MG63 (cell line): Measurements from ENCODE around the gene CNNM2. TPM values are rescaled to one million over a fixed set of nuclear protein-coding genes. Genes with fewer than 3 reads are reported as not detected.
A peak's percentile ranks its signal among the peaks of the same experiment; 100 is the strongest.

Source experiments
- DNase-seq: peaks from one replicate; pipeline ENCODE4 v3.0.0-alpha.2; 2020
- H3K27me3 ChIP-seq: fragments of 250-450 bp; sonication (Bioruptor Pico); 2 replicates; pipeline ENCODE4 v1.5.1; 2020; ENCODE audit warnings: mild to moderate bottlenecking, moderate library complexity
- H3K36me3 ChIP-seq: fragments of 250-450 bp; sonication (Bioruptor Pico); 2 replicates; pipeline ENCODE4 v1.5.1; 2020; ENCODE audit warnings: mild to moderate bottlenecking, moderate library complexity
- H3K4me3 ChIP-seq: fragments of 250-450 bp; sonication (Bioruptor Pico); 2 replicates; pipeline ENCODE4 v1.5.1; 2020; ENCODE audit warnings: mild to moderate bottlenecking, moderate library complexity
- H3K9me3 ChIP-seq: fragments of 250-450 bp; sonication (Bioruptor Pico); 2 replicates; pipeline ENCODE4 v1.5.1; 2020; ENCODE audit warnings: mild to moderate bottlenecking, moderate library complexity
- total RNA-seq: library from RNA; depleted of rRNA; stranded (reverse); fragments of >200 nt; shearing (Covaris generic); gene quantifications from 2 replicates; pipeline ENCODE4 v1.2.3, GENCODE V29; 2014; ENCODE audit warnings: low replicate concordance; rRNA removed

CNNM2 gene
- total RNA-seq: 2.0 and 4.9 TPM in 2 replicates

DNA sequence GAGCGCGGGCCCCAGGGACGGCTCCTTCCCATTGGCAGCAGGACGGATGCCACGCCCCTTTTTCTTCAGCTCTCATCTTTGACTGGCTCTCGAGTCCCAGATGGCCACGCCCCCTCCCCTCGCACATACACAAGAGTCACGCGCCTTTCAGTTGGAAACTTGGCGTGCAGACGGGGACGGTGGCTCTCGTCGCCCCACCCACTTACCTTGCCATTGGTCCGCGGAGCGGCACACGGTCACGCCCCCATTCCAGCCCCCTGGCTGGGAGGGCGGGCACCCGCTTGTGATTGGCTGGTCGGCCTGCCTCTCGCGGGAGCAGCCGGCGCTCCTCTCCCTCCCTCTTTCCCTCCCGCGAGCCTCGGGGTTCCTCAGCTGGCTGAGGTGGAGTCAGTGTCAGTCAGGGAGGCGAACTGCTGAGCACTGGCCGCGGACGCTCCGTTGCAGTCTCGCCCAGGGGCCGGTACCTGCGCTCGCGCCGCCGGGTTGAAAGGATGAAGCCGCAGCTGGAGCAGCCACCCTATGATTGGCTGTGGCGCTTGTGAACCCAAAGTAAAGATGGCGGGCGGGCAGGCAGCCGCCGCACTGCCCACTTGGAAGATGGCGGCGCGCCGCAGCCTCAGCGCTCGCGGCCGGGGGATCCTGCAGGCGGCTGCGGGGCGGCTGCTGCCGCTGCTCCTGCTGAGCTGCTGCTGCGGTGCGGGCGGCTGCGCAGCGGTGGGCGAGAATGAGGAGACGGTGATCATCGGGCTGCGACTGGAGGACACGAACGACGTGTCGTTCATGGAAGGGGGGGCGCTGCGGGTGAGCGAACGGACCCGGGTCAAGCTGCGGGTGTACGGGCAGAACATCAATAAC is at the start of gene CNNM2:
TSS of gene CNNM2 (plus strand) at position 333 of the 855 bp plus-strand sequence. CDS start at position 520, 187 bp downstream.
- Histone ChIP-seq H3K9me3 (no peaks in the 10 kb centered on the region), H3K36me3 (no peaks in the 10 kb centered on the region), H3K4me3 (peak within 1 kb of the TSS; percentile 86), H3K27me3 (peaks cover 9% of the 10 kb centered on the region)
- peak; percentile 99 for DNase-seq

DNA sequence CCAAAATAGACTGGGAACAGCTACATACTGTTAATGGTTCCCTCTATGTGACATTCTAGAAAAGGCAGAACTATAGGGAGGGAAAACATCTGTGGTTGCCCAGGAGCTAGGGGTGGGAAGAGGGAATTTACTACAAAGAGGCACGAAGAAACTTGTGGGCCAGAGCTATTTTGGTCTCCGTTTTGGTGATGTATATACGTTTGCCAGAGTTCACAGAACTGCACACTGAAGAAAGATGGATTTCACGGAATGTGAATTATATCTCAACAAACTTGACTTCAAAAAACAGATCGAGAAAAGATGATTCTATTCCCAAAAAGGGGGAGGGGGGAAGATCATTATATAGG is 49.2 kb upstream of the CNNM2 start:
- H3K36me3 ChIP-seq: no peaks in the 10 kb centered on the region
- no peak for DNase-seq
- H3K9me3 ChIP-seq: no peaks in the 10 kb centered on the region
- H3K27me3 ChIP-seq: no peaks in the 10 kb centered on the region
- peak overlapping the region; percentile 42 for H3K4me3 ChIP-seq

- Histone ChIP-seq H3K4me3 (peak within 1 kb of the TSS; percentile 42), H3K27me3 (no peaks in the 10 kb centered on the region), H3K9me3 (no peaks in the 10 kb centered on the region), H3K36me3 (no peaks in the 10 kb centered on the region)
- peak; percentile 54 for DNase-seq
These were observed 48.6 kb upstream of the CNNM2 start, which contains the start of gene AS3MT for GRCh38 chr10:102869258-102870198. Gene AS3MT (plus strand): TSS chr10:102869470. CDS start chr10:102869593, 123 bp downstream.

DNA sequence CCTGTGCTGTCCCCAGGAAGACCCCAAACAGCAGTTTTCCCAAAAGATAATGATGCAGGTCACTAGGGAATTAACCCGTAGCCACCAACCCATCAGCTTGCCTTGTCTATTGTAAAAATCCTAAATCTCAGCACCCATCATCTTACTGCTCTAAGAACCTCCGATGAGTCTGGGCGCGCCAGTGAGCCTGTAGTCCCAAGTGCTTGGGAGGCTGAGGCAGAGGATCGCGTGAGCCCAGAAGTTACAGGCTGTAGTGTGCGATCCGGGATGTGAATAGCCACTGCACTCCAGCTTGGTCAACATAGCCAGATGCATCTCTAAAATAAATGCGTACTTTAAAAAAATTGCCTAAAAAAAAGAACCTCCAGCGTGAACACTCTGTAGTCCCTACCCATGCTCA is 47.9 kb upstream of the CNNM2 start:
- H3K9me3 ChIP-seq: no peaks in the 10 kb centered on the region
- no peaks in the 10 kb centered on the region for H3K36me3 ChIP-seq
- no peaks in the 10 kb centered on the region for H3K27me3 ChIP-seq
- DNase-seq: no peak
- H3K4me3 ChIP-seq: no peak overlapping the region

GRCh38 chr10:102872163-102872562 is 45.9 kb upstream of the CNNM2 start:
- Histone ChIP-seq H3K36me3 (no peaks in the 10 kb centered on the region), H3K4me3 (no peak overlapping the region), H3K9me3 (no peaks in the 10 kb centered on the region), H3K27me3 (no peaks in the 10 kb centered on the region)
- DNase-seq: no peak

GRCh38 chr10:102876747-102877153 is 41.3 kb upstream of the CNNM2 start:
- Histone ChIP-seq H3K9me3 (no peaks in the 10 kb centered on the region), H3K27me3 (no peaks in the 10 kb centered on the region), H3K36me3 (no peaks in the 10 kb centered on the region), H3K4me3 (no peak overlapping the region)
- no peak for DNase-seq

- no peaks in the 10 kb centered on the region for H3K9me3 ChIP-seq
- no peaks in the 10 kb centered on the region for H3K36me3 ChIP-seq
- no peaks in the 10 kb centered on the region for H3K27me3 ChIP-seq
These were observed 39.5 kb upstream of the CNNM2 start for GRCh38 chr10:102878629-102879028.

DNA sequence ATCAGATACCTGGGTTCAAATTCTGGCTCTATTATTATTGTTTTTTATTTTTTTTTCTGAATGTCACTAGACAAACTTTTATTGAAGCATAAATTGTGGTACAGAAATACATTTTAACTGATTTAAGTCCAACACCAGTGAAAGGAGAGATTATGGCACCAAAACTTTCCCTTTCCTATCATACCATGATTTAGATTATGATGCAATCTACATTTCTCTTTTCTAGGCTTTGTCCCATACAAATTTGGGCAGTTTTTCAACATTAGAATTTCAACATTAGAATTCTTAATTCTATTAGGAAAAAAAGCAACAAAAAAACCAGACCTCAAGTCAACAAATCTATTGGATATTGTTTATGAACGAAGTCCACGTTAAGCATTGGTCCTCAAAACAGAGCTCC is 37.8 kb upstream of the CNNM2 start:
- H3K36me3 ChIP-seq: no peaks in the 10 kb centered on the region
- DNase-seq: no peak
- H3K27me3 ChIP-seq: no peaks in the 10 kb centered on the region
- no peak overlapping the region for H3K4me3 ChIP-seq
- H3K9me3 ChIP-seq: no peaks in the 10 kb centered on the region

More at GRCh38 chr10:102878629-102879028, 39.5 kb upstream of the CNNM2 start:
- no peak overlapping the region for H3K4me3 ChIP-seq
- no peak for DNase-seq

- no peaks in the 10 kb centered on the region for H3K36me3 ChIP-seq
- H3K9me3 ChIP-seq: peaks cover 6% of the 10 kb centered on the region; the same call in 1 of the 2 replicates
- DNase-seq: no peak
- H3K27me3 ChIP-seq: no peaks in the 10 kb centered on the region
- no peak overlapping the region for H3K4me3 ChIP-seq
These were observed 30.0 kb upstream of the CNNM2 start for GRCh38 chr10:102888048-102888447.

GRCh38 chr10:102894466-102895213 is 23.5 kb upstream of the CNNM2 start:
- Histone ChIP-seq H3K4me3 (no peak overlapping the region), H3K36me3 (no peaks in the 10 kb centered on the region), H3K9me3 (no peaks in the 10 kb centered on the region), H3K27me3 (no peaks in the 10 kb centered on the region)
- no peak for DNase-seq

DNA sequence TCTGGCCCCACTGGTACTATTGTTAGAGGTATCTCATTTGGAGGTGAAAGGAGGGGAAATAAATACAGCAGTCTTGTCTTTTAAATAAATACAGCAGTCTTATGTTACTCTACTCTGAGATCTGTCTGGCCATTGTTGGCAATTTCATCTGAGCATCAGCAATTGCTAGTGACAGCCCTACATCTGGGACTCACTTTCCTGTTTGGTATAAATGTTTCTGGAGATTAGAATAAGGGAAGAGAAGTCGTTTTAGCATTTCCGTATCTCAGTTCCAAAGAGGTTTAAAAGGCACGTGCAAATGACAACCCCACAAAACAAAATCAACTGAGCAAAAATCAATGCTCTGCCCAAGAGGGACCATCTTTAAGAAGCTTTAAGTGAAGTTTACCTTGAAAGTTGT is 18.1 kb upstream of the CNNM2 start:
- Histone ChIP-seq H3K9me3 (no peaks in the 10 kb centered on the region), H3K27me3 (no peaks in the 10 kb centered on the region), H3K36me3 (no peaks in the 10 kb centered on the region), H3K4me3 (no peak overlapping the region)
- no peak for DNase-seq

GRCh38 chr10:102904346-102904745 is 13.7 kb upstream of the CNNM2 start:
- DNase-seq: no peak
- no peaks in the 10 kb centered on the region for H3K36me3 ChIP-seq
- H3K27me3 ChIP-seq: no peaks in the 10 kb centered on the region
- no peak overlapping the region for H3K4me3 ChIP-seq
- H3K9me3 ChIP-seq: no peaks in the 10 kb centered on the region

DNA sequence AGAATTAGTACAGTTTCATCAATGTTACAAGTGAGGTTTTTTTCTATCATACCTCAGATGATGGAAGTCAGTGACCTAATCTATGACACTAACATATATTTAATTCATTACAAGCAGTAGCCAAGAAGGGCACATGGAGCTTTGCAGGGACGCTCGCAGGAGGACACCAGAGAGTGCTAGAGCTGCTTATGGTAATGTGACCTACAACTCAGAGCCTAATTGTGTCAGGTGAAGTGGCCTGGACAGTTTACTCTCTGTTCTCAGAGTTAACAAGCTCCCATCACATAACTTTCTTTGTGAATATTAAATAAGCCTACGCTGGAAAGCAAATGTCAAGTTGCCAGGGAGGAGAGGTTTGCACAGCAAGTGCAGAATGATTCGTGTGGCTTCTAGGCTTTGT is 11.6 kb upstream of the CNNM2 start:
- no peaks in the 10 kb centered on the region for H3K9me3 ChIP-seq
- DNase-seq: no peak
- no peak overlapping the region for H3K4me3 ChIP-seq
- no peaks in the 10 kb centered on the region for H3K27me3 ChIP-seq
- no peaks in the 10 kb centered on the region for H3K36me3 ChIP-seq

- DNase-seq: no peak
- H3K36me3 ChIP-seq: no peaks in the 10 kb centered on the region
- H3K9me3 ChIP-seq: no peaks in the 10 kb centered on the region
- H3K27me3 ChIP-seq: peaks cover 9% of the 10 kb centered on the region
- no peak overlapping the region for H3K4me3 ChIP-seq
These were observed 3.3 kb upstream of the CNNM2 start for GRCh38 chr10:102914781-102915180.

- Histone ChIP-seq H3K4me3 (no peak overlapping the region), H3K9me3 (no peaks in the 10 kb centered on the region), H3K27me3 (peaks cover 9% of the 10 kb centered on the region), H3K36me3 (no peaks in the 10 kb centered on the region)
- DNase-seq: no peak
These were observed 1.9 kb upstream of the CNNM2 start for GRCh38 chr10:102916173-102916572.

- DNase-seq: peak; percentile 69
- no peaks in the 10 kb centered on the region for H3K9me3 ChIP-seq
- peaks cover 9% of the 10 kb centered on the region for H3K27me3 ChIP-seq
- peak overlapping the region; percentile 86 for H3K4me3 ChIP-seq
- no peaks in the 10 kb centered on the region for H3K36me3 ChIP-seq
These were observed 656 bp upstream of the CNNM2 start for GRCh38 chr10:102917314-102917961.
